Erythroblast (primary cell): ENCODE measurements around the gene ZAR1.

Experiments
- GATA1 ChIP-seq: IDR thresholded peaks from 2 replicates; pipeline ENCODE4 v1.6.1; 2011; ENCODE audit warnings: low read depth, mild to moderate bottlenecking, control low read depth, low read length, moderate library complexity
- POLR2A ChIP-seq: IDR thresholded peaks from 2 replicates; pipeline ENCODE4 v1.6.1; 2011; ENCODE audit warnings: mild to moderate bottlenecking, low read length

DNA sequence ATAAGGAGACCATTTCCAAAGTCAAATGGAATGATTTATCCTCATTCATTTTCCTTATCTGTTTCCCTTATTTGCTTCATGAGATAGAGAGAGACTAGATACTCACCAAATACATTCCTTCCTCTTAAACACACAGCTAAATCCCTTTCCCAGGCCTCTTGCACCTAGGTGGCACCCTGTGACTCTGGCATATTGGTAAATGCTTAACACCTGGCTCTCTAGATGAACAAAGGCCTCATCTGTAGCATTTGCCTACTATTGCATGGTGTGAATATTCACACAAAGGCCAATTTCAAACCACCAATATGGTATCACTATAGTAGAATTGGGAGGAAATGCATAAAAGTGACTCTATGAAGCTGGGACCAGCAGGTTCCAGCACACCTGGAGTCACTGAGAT lies 29.1 kb upstream of the ZAR1 start:
- TF ChIP-seq POLR2A (no peak), GATA1 (no peak)
